ENCODE results near the gene CHCHD6.
A peak's percentile ranks its signal among the peaks of the same experiment; 100 is the strongest.

Gene CHCHD6

DNA sequence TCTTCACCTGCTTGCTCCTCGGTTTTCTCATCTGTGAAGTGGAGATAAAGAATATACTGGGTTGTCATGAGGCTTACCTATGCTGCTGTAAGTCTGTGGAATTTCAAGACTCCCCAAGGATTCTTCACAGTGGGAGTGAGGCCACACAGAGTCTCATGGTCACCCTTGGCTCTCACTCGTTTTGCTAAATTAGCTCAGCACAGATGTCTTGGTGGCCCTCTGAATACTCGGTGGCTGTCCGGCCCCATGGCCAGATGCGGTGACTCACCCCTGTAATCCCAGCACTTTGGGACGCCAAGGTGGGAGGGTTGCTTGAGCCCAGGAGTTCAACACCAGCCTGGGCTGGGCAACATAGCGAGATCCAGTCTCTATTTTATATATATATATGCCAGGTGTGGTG is 5.0 kb upstream of the CHCHD6 start:
- H3K27ac ChIP-seq (ENCODE audit: low read length) = no peak overlapping the region
- no peaks in the 10 kb centered on the region for H3K36me3 ChIP-seq (replicated peaks; ENCODE audit: low read depth, low read length)
- H3K27me3 ChIP-seq (ENCODE audit: low read depth, low read length) = peaks cover 44% of the 10 kb centered on the region
- H4K20me1 ChIP-seq (ENCODE audit: insufficient read depth, low read length) = no peaks in the 10 kb centered on the region
- no peak overlapping the region for H3K9ac ChIP-seq (ENCODE audit: low read length)
- peaks cover 6% of the 10 kb centered on the region; the same call in 1 of the 2 replicates for H3K4me1 ChIP-seq (ENCODE audit: low read length)
- no peak overlapping the region for H3K4me2 ChIP-seq (ENCODE audit: low read length)
- no peaks in the 10 kb centered on the region for H3K9me3 ChIP-seq (ENCODE audit: insufficient read depth, low read length)
- TF ChIP-seq, protein P1, sequence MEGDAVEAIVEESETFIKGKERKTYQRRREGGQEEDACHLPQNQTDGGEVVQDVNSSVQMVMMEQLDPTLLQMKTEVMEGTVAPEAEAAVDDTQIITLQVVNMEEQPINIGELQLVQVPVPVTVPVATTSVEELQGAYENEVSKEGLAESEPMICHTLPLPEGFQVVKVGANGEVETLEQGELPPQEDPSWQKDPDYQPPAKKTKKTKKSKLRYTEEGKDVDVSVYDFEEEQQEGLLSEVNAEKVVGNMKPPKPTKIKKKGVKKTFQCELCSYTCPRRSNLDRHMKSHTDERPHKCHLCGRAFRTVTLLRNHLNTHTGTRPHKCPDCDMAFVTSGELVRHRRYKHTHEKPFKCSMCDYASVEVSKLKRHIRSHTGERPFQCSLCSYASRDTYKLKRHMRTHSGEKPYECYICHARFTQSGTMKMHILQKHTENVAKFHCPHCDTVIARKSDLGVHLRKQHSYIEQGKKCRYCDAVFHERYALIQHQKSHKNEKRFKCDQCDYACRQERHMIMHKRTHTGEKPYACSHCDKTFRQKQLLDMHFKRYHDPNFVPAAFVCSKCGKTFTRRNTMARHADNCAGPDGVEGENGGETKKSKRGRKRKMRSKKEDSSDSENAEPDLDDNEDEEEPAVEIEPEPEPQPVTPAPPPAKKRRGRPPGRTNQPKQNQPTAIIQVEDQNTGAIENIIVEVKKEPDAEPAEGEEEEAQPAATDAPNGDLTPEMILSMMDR (IDR thresholded peaks at IDR 0.05; ENCODE audit: low read depth, low read length) = no peak
- no peak for TF ChIP-seq EZH2phosphoT487 (IDR thresholded peaks at IDR 0.05; ENCODE audit: low read depth)
- no peaks in the 10 kb centered on the region for H3K79me2 ChIP-seq (ENCODE audit: low read length)
- H2AFZ ChIP-seq (ENCODE audit: low read depth, low read length) = no peak overlapping the region
- H3K4me3 ChIP-seq (ENCODE audit: low read length) = no peak overlapping the region

DNA sequence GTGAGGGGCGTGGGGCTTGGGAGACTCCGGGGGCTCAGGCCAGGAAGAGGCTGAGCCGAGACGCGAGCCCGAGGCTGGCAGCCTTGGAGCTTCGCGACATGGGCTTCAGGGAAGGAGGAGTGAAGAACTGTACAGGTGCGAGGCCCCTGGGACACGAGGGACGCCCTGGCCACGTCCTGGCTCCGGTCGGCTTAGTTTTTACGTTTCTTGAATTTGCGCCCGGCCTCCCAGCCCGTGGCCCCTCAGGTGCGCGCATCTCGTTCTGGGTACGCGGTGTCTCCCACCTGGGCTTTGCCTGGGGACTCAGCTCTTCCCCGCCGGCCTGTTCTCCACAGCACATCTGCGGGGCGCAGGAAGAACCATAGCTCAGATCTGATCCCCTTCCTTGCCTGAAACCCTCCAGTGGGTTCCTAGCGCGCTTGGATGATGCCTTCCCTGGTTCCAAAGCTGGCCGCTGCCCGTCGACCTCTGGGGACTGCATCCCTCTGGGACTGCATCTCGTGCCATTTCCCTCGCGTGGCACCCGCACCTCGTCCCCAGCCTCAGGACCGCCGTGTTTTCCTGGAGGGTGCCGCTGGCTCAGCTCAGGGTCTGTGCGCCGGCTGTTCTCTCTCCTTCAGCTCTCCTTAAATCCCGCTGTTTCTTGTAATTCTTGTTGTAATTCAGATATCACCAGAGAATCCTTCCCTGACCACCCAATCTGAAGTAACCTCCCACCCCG is 614 bp downstream of the CHCHD6 start:
- peak overlapping the region; percentile 68; the same call in 1 of the 2 replicates for H2AFZ ChIP-seq (ENCODE audit: low read depth, low read length)
- H3K9ac ChIP-seq (ENCODE audit: low read length) = peak overlapping the region; percentile 60
- H3K36me3 ChIP-seq (replicated peaks; ENCODE audit: low read depth, low read length) = peaks cover 3% of the 10 kb centered on the region
- TF ChIP-seq EZH2phosphoT487 (IDR thresholded peaks at IDR 0.05; ENCODE audit: low read depth) = no peak
- TF ChIP-seq, protein P1 (IDR thresholded peaks at IDR 0.05; ENCODE audit: low read depth, low read length) = no peak
- peaks cover 19% of the 10 kb centered on the region for H3K27me3 ChIP-seq (ENCODE audit: low read depth, low read length)
- no peak overlapping the region for H3K27ac ChIP-seq (ENCODE audit: low read length)
- peak overlapping the region; percentile 84 for H3K4me2 ChIP-seq (ENCODE audit: low read length)
- H3K4me1 ChIP-seq (ENCODE audit: low read length) = peaks cover 23% of the 10 kb centered on the region
- H3K4me3 ChIP-seq (ENCODE audit: low read length) = peak overlapping the region; percentile 89
- no peaks in the 10 kb centered on the region for H3K9me3 ChIP-seq (ENCODE audit: insufficient read depth, low read length)
- H4K20me1 ChIP-seq (ENCODE audit: insufficient read depth, low read length) = no peaks in the 10 kb centered on the region
- H3K79me2 ChIP-seq (ENCODE audit: low read length) = peaks cover 38% of the 10 kb centered on the region

DNA sequence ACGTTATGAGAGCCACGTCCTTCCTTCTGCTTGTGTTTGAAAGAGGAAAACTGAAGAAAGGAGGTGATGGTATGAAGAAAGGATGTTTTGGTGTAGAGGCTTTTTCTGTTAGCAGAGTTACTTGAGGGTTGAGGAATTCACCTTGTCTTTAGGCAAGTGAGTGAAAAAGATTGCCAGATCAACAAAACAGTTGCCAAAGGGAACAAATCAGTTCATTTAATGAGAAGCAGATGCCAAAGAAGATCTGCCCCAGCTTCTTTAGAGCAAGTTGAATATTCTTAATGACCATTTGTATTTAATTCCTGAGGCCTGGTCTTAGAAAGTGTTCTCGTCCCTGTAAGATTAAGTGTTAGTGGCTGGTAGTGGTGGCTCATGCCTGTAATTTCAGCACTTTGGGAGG is 2.6 kb downstream of the CHCHD6 start:
- Histone ChIP-seq H3K4me2 (ENCODE audit: low read length) (0 out of 2 replicates have a peak overlapping the region, but pooled peaks have one; percentile 15), H3K9me3 (ENCODE audit: insufficient read depth, low read length) (no peaks in the 10 kb centered on the region), H3K27me3 (ENCODE audit: low read depth, low read length) (peaks cover 10% of the 10 kb centered on the region), H3K79me2 (ENCODE audit: low read length) (peaks cover 50% of the 10 kb centered on the region), H3K4me1 (ENCODE audit: low read length) (peaks cover 23% of the 10 kb centered on the region), H3K36me3 (replicated peaks; ENCODE audit: low read depth, low read length) (peaks cover 3% of the 10 kb centered on the region), H3K9ac (ENCODE audit: low read length) (no peak overlapping the region), H3K4me3 (ENCODE audit: low read length) (no peak overlapping the region), H2AFZ (ENCODE audit: low read depth, low read length) (no peak overlapping the region), H4K20me1 (ENCODE audit: insufficient read depth, low read length) (no peaks in the 10 kb centered on the region), H3K27ac (ENCODE audit: low read length) (no peak overlapping the region)
- TF ChIP-seq EZH2phosphoT487 (IDR thresholded peaks at IDR 0.05; ENCODE audit: low read depth) = no peak
- TF ChIP-seq, protein P1 (IDR thresholded peaks at IDR 0.05; ENCODE audit: low read depth, low read length) = no peak

DNA sequence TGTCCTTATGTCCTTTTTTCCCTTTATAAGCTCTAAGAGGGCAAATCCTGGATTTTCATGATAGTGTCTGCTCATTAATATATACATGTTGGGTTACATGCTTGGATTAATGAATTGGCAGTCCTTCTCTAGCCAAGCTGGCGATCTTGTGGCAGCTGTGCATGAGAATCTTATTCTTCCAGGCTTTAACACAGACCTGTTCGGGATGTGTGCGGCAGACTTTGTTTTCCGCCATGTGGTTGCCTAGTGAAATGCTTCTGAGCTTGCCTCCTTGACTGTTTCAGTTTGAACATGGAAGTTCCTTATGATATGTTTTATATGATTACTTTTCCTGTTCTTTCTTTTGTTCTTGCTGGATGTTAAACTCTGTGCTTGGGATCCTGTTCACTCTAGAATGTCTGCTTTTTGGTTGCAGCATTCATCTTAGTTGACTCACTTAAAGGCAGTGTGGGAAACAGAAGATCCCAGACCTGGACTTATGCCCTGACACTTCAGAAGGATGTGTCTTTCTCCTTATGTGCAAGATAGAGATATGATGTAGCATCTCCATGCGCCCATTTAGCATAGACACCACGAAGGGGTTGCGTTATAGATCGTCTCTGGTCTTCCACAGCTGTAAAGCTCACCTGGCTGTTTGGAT is 7.2 kb downstream of the CHCHD6 start:
- no peaks in the 10 kb centered on the region for H3K9me3 ChIP-seq (ENCODE audit: insufficient read depth, low read length)
- H3K36me3 ChIP-seq (replicated peaks; ENCODE audit: low read depth, low read length) = peaks cover 3% of the 10 kb centered on the region
- peaks cover 9% of the 10 kb centered on the region for H3K4me1 ChIP-seq (ENCODE audit: low read length)
- peaks cover 51% of the 10 kb centered on the region for H3K79me2 ChIP-seq (ENCODE audit: low read length)
- H4K20me1 ChIP-seq (ENCODE audit: insufficient read depth, low read length) = peaks cover 5% of the 10 kb centered on the region; the same call in 1 of the 2 replicates
- H2AFZ ChIP-seq (ENCODE audit: low read depth, low read length) = no peak overlapping the region
- no peak overlapping the region for H3K9ac ChIP-seq (ENCODE audit: low read length)
- H3K4me3 ChIP-seq (ENCODE audit: low read length) = no peak overlapping the region
- H3K27me3 ChIP-seq (ENCODE audit: low read depth, low read length) = no peaks in the 10 kb centered on the region
- no peak for TF ChIP-seq EZH2phosphoT487 (IDR thresholded peaks at IDR 0.05; ENCODE audit: low read depth)
- TF ChIP-seq, protein P1 (IDR thresholded peaks at IDR 0.05; ENCODE audit: low read depth, low read length) = no peak
- H3K4me2 ChIP-seq (ENCODE audit: low read length) = no peak overlapping the region
- no peak overlapping the region for H3K27ac ChIP-seq (ENCODE audit: low read length)
